Upper lobe of left lung (tissue), 6 donors: ENCODE measurements around the gene GLRA3. TPM values are rescaled to one million over a fixed set of nuclear protein-coding genes. Genes with fewer than 3 reads are reported as not detected.

Experiments used
- ATAC-seq, 2 donors: fragments of 200-7000 bp; cut with Tn5 transposase; one replicate each; pipeline ENCODE4 v1.9.1; 2022; ENCODE audit warnings: mild to moderate bottlenecking in 2 of 2, moderate library complexity in 2 of 2; ENCODE audit not compliant: low FRiP score in 2 of 2
- DNase-seq, 2 donors: peaks; one replicate each; pipeline ENCODE4 v3.0.0-alpha.2; 2019 to 2020
- H3K27ac ChIP-seq, 4 donors: fragments of 200-600 bp; sonication (generic); one replicate each; pipeline ENCODE4 v1.5.1; 2016 to 2019
- H3K27me3 ChIP-seq, 4 donors: fragments of 200-600 bp; sonication (generic); one replicate each; pipeline ENCODE4 v1.5.1; 2017 to 2019
- H3K36me3 ChIP-seq, 4 donors: fragments of 200-600 bp; sonication (generic); one replicate each; pipeline ENCODE4 v1.5.1; 2016 to 2019
- H3K4me1 ChIP-seq, 4 donors: fragments of 200-600 bp; sonication (generic); one replicate each; pipeline ENCODE4 v1.5.1; 2018 to 2019
- H3K4me3 ChIP-seq, 4 donors: fragments of 200-600 bp; sonication (generic); one replicate each; pipeline ENCODE4 v1.5.1; 2017 to 2019; ENCODE audit warnings: mild to moderate bottlenecking in 2 of 4, moderate library complexity in 1 of 4
- H3K9me3 ChIP-seq, 4 donors: fragments of 200-600 bp; sonication (generic); one replicate each; pipeline ENCODE4 v1.5.1; 2018 to 2019
- CTCF ChIP-seq, 6 experiments: fragments of 450-650 bp in 4 of 6; fragments of 200-600 bp in 2 of 6; sonication (generic) in 2 of 6; IDR thresholded peaks; one replicate each; pipeline ENCODE4 v1.5.1; 2016 to 2019; ENCODE audit warnings: antibody characterized with exemption in 6 of 6
- EP300 ChIP-seq, 4 donors: sonication (generic); formaldehyde crosslinking; IDR thresholded peaks; one replicate each; pipeline ENCODE4 v1.5.1; 2017; ENCODE audit warnings: antibody characterized with exemption in 4 of 4, control low read depth in 2 of 4
- POLR2A ChIP-seq, 4 donors: fragments of 450-650 bp; IDR thresholded peaks; one replicate each; pipeline ENCODE4 v1.5.1; 2016 to 2017; ENCODE audit warnings: antibody characterized with exemption in 4 of 4, mild to moderate bottlenecking in 2 of 4
- POLR2AphosphoS5 ChIP-seq, 2 donors: sonication (generic); formaldehyde crosslinking; IDR thresholded peaks; one replicate each; pipeline ENCODE4 v1.5.1; 2017; ENCODE audit warnings: antibody characterized with exemption in 2 of 2
- WGBS, 2 donors: methylation state at CpG; one replicate each; pipeline ENCODE4 v1.1.5; 2017 to 2018; 5-methylcytosine and 5-hydroxymethylcytosine counted together
- total RNA-seq, 6 donors: library from RNA; depleted of rRNA in 4 of 6; stranded (reverse); fragments of >200 nt in 4 of 6; gene quantifications; one replicate each; pipeline versions ENCODE4 v1.1.0 to v1.2.1, GENCODE V29; 2016 to 2021
- donor health status: DM: no; HTN: no; CAD: no; lungs with moderate emphysema.
- donor health status: DM: no; HTN: yes; CAD: no; lungs with severe emphysema.

Gene GLRA3
- total RNA-seq, 6 donors from 2014 or later, result 0.03 to 0.33 (median 0.15) TPM; not detected in 3

DNA sequence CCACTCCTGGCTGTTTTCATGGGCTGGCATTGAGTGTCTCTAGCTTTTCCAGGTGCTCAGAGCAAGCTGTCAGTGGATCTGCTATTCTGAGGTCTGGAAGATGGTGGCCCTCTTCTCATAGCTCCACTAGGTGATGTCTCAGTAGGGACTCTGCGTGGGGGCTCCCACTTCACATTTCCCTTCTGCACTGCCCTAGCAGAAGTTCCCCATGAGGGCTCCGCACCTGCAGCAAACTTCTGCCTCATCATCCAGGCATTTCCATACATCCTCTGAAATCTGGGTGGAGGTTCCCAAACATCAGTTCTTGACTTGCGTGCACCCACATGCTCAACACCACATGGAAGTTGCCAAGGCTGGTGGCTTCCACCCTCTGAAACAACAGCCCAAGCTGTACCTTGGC lies 13.8 kb downstream of the GLRA3 start:
- ATAC-seq (no peak), DNase-seq (no peak)
- WGBS, 2 donors, result 84 to 95% methylated on average over 3 of the region's 3 CpGs
- H3K27ac ChIP-seq, result no peak overlapping the region
- TF ChIP-seq POLR2A (IDR thresholded peaks at IDR 0.05) (no peak), POLR2AphosphoS5 (IDR thresholded peaks at IDR 0.05) (no peak), EP300 (IDR thresholded peaks at IDR 0.05) (no peak), CTCF (IDR thresholded peaks at IDR 0.05) (no peak)
- no peaks in the 10 kb centered on the region for H3K4me1 ChIP-seq
- no peaks in the 10 kb centered on the region for H3K27me3 ChIP-seq
- H3K4me3 ChIP-seq, result no peak overlapping the region
- H3K36me3 ChIP-seq, result no peaks in the 10 kb centered on the region
- peaks cover 0 to 7% (median 0%) of the 10 kb centered on the region in 4 donors for H3K9me3 ChIP-seq

DNA sequence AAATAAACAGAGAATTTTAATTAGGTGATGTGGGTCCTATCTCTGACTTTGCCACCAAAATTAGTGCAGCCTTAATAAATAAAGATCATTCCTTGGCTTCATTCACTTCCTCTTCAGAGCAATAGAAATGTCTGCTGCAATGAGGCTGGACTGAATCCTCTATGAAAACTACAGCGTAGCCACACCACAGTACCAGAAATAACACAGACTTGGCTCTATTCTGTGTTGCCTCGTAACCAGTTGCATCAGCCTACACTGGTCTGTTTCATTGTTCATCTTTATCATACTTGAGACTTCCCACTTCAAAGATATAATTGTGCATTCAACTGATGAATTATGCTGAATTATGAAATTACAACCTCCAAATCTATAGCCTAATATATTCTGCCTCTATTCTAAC lies 15.8 kb downstream of the GLRA3 start:
- DNase-seq, result no peak
- no peaks in the 10 kb centered on the region for H3K27me3 ChIP-seq
- H3K4me3 ChIP-seq, result no peak overlapping the region
- H3K9me3 ChIP-seq, result peaks cover 0 to 7% (median 0%) of the 10 kb centered on the region in 4 donors
- H3K4me1 ChIP-seq, result no peaks in the 10 kb centered on the region
- no peaks in the 10 kb centered on the region for H3K36me3 ChIP-seq
- no peak for TF ChIP-seq POLR2AphosphoS5 (IDR thresholded peaks at IDR 0.05)
- no peak for TF ChIP-seq EP300 (IDR thresholded peaks at IDR 0.05)
- TF ChIP-seq CTCF (IDR thresholded peaks at IDR 0.05), result no peak
- H3K27ac ChIP-seq, result no peak overlapping the region
- WGBS, 2 donors, result 78 to 80% methylated on average over 2 of the region's 2 CpGs
- ATAC-seq, result no peak

DNA sequence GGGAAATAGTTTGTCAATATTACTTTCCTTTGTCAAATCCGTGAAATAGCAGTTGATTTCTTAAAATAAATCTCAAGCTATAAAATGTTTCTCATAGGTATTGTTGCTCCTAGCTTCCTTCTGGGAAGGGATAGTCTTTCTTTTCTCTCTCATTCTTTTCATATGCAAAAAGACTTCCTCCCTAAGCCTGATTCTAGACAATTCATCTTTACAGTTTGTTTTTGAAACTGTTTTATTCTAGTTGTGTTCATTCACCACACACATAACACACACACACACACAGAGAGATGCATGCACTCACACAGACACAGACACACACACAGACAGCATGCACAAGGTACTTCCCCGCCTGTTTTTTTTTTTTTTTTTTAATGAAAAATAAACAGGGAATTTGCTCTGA lies 18.2 kb downstream of the GLRA3 start:
- Histone ChIP-seq H3K4me1 (no peaks in the 10 kb centered on the region), H3K27ac (no peak overlapping the region), H3K4me3 (no peak overlapping the region), H3K27me3 (no peaks in the 10 kb centered on the region), H3K36me3 (no peaks in the 10 kb centered on the region), H3K9me3 (peaks cover 0 to 7% (median 0%) of the 10 kb centered on the region in 4 donors)
- no peak for DNase-seq
- no peak for ATAC-seq
- WGBS, 2 donors, result 52 to 53% methylated on average over 2 of the region's 2 CpGs
- no peak for TF ChIP-seq EP300 (IDR thresholded peaks at IDR 0.05)

- WGBS, 2 donors, result 77% methylated on average over 5 of the region's 5 CpGs
- no peak for TF ChIP-seq EP300 (IDR thresholded peaks at IDR 0.05)
- no peak for TF ChIP-seq POLR2AphosphoS5 (IDR thresholded peaks at IDR 0.05)
- TF ChIP-seq POLR2A (IDR thresholded peaks at IDR 0.05), result no peak
- TF ChIP-seq CTCF (IDR thresholded peaks at IDR 0.05), result no peak
- ATAC-seq (no peak), DNase-seq (no peak)
- Histone ChIP-seq H3K4me1 (no peaks in the 10 kb centered on the region), H3K27me3 (no peaks in the 10 kb centered on the region), H3K36me3 (no peaks in the 10 kb centered on the region), H3K4me3 (no peak overlapping the region), H3K27ac (no peak overlapping the region), H3K9me3 (peaks cover 0 to under 1% (median 0%) of the 10 kb centered on the region in 4 donors)
Measured at GRCh38 chr4:174808836-174809235, 20.2 kb downstream of the GLRA3 start.

DNA sequence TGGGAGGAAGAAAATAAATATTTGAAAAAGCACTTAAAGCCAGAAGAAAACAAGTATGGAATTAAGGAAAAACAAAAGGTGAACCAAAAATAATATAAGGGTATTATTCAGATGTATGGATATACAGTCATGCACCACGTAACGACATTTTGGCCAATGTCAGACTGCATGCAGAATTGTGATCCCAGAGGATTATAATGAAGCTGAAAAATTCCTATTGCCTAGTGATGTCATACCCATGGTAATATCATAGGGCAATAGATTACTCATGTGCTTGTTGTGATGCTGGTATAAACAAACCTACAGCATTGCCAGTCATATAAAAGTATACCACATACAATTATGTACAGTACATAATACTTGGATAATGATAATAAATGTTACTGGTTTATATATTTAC lies 20.9 kb downstream of the GLRA3 start:
- no peaks in the 10 kb centered on the region for H3K36me3 ChIP-seq
- H3K9me3 ChIP-seq, result no peaks in the 10 kb centered on the region
- ATAC-seq (no peak), DNase-seq (no peak)
- no peak overlapping the region for H3K4me3 ChIP-seq
- no peaks in the 10 kb centered on the region for H3K4me1 ChIP-seq
- TF ChIP-seq CTCF (IDR thresholded peaks at IDR 0.05) (no peak), EP300 (IDR thresholded peaks at IDR 0.05) (no peak), POLR2A (IDR thresholded peaks at IDR 0.05) (no peak), POLR2AphosphoS5 (IDR thresholded peaks at IDR 0.05) (no peak)
- WGBS, 2 donors, result 74 to 88% methylated on average over 2 of the region's 2 CpGs
- no peak overlapping the region for H3K27ac ChIP-seq
- H3K27me3 ChIP-seq, result no peaks in the 10 kb centered on the region
